GM19328 (cell line): ENCODE data around the gene RXFP1.
"Not testable (repeated sequence)": the region's sequence is repeated elsewhere in the genome, so short reads cannot be mapped to it uniquely, and the experiment has no call there.

Experiments used
- ATAC-seq: cut with Tn5 transposase; IDR thresholded peaks from one replicate; pipeline ENCODE4 v1.9.1; 2021; ENCODE audit warnings: mild to moderate bottlenecking, moderate library complexity; ENCODE audit not compliant: unreplicated experiment

The RXFP1 gene

GRCh38 chr4:158606969-158607368, 85.3 kb downstream of the RXFP1 start:
- ATAC-seq: no peak

- ATAC-seq: no peak
Measured at GRCh38 chr4:158609116-158609515, 87.4 kb downstream of the RXFP1 start.

- peak; percentile 81 for ATAC-seq
Measured at GRCh38 chr4:158610790-158611189, 89.1 kb downstream of the RXFP1 start.

GRCh38 chr4:158613046-158613445, 91.4 kb downstream of the RXFP1 start:
- ATAC-seq: no peak

- no peak for ATAC-seq
Measured at GRCh38 chr4:158617956-158618355, 96.3 kb downstream of the RXFP1 start.

GRCh38 chr4:158621729-158622128, 100.0 kb downstream of the RXFP1 start:
- ATAC-seq: no peak

GRCh38 chr4:158622251-158622650, 100.6 kb downstream of the RXFP1 start:
- no peak for ATAC-seq

- peak; percentile 93 for ATAC-seq
Measured at GRCh38 chr4:158624889-158625478, 103.3 kb downstream of the RXFP1 start.

- no peak for ATAC-seq
Measured at GRCh38 chr4:158625544-158625943, 103.9 kb downstream of the RXFP1 start.

- no peak for ATAC-seq
Measured at GRCh38 chr4:158630893-158631292, 109.2 kb downstream of the RXFP1 start.

GRCh38 chr4:158636619-158637018, 114.9 kb downstream of the RXFP1 start:
- no peak for ATAC-seq

GRCh38 chr4:158644356-158644755, 122.7 kb downstream of the RXFP1 start:
- ATAC-seq: no peak

- no peak for ATAC-seq
Measured at GRCh38 chr4:158644760-158645159, 123.1 kb downstream of the RXFP1 start.

- no peak for ATAC-seq
Measured at GRCh38 chr4:158649111-158649680, 127.5 kb downstream of the RXFP1 start.

GRCh38 chr4:158652920-158653319, 131.2 kb downstream of the RXFP1 start:
- no peak for ATAC-seq

GRCh38 chr4:158656439-158656838, 134.8 kb downstream of the RXFP1 start:
- no peak for ATAC-seq

- no peak for ATAC-seq
Measured at GRCh38 chr4:158657291-158657690, 135.6 kb downstream of the RXFP1 start.

GRCh38 chr4:158663255-158663654, 141.6 kb downstream of the RXFP1 start:
- ATAC-seq: not testable (repeated sequence)

GRCh38 chr4:158663707-158664625, 142.3 kb downstream of the RXFP1 start:
- ATAC-seq: not testable (repeated sequence)

GRCh38 chr4:158664806-158665205, 143.1 kb downstream of the RXFP1 start:
- ATAC-seq: no peak

GRCh38 chr4:158666892-158667291, 145.2 kb downstream of the RXFP1 start:
- ATAC-seq: no peak

- no peak for ATAC-seq
Measured at GRCh38 chr4:158667651-158668198, 146.0 kb downstream of the RXFP1 start.
